GM23248 (cell line): ENCODE results near the gene TXLNA. TPM values are rescaled to one million over a fixed set of nuclear protein-coding genes. Genes with fewer than 3 reads are reported as not detected.
"Not testable (repeated sequence)": the region's sequence is repeated elsewhere in the genome, so short reads cannot be mapped to it uniquely, and the experiment has no call there.

ENCODE experiments used
- DNase-seq: peaks from one replicate; pipeline ENCODE4 v3.0.0-alpha.2; 2015
- H2AFZ ChIP-seq: fragments of 200-600 bp; sonication (generic); 2 replicates; pipeline ENCODE4 v1.6.1; 2016; ENCODE audit warnings: antibody characterized with exemption
- H3F3A ChIP-seq: fragments of 200-600 bp; sonication (generic); 2 replicates; pipeline ENCODE4 v1.6.1; 2016; ENCODE audit warnings: mild to moderate bottlenecking, antibody characterized with exemption, mixed run types; ENCODE audit not compliant: insufficient read depth
- H3K27ac ChIP-seq: fragments of 200-600 bp; sonication (generic); 2 replicates; pipeline ENCODE4 v1.5.1; 2016; ENCODE audit warnings: mild to moderate bottlenecking
- H3K27me3 ChIP-seq: fragments of 200-600 bp; sonication (generic); replicated peaks from 2 replicates; pipeline ENCODE4 v1.6.1; 2016; ENCODE audit warnings: mild to moderate bottlenecking; ENCODE audit not compliant: insufficient read depth
- H3K36me3 ChIP-seq: fragments of 200-600 bp; sonication (generic); 2 replicates; pipeline ENCODE4 v1.6.1; 2016; ENCODE audit warnings: low read depth, mild to moderate bottlenecking
- H3K4me1 ChIP-seq: fragments of 200-600 bp; sonication (generic); 2 replicates; pipeline ENCODE4 v1.6.1; 2016; ENCODE audit warnings: mild to moderate bottlenecking; ENCODE audit not compliant: insufficient read depth
- H3K4me2 ChIP-seq: fragments of 200-600 bp; sonication (generic); one replicate; pipeline ENCODE4 v1.6.1; 2016; ENCODE audit warnings: mild to moderate bottlenecking; ENCODE audit not compliant: unreplicated experiment
- H3K4me3 ChIP-seq: fragments of 200-600 bp; sonication (generic); 2 replicates; pipeline ENCODE4 v1.5.1; 2016; ENCODE audit warnings: mild to moderate bottlenecking
- H3K79me2 ChIP-seq: fragments of 200-600 bp; sonication (generic); 2 replicates; pipeline ENCODE4 v1.6.1; 2016; ENCODE audit warnings: mild to moderate bottlenecking; ENCODE audit not compliant: insufficient read depth
- H3K9ac ChIP-seq: fragments of 200-600 bp; sonication (generic); 2 replicates; pipeline ENCODE4 v1.6.1; 2016; ENCODE audit warnings: mild to moderate bottlenecking
- H3K9me2 ChIP-seq: fragments of 200-600 bp; sonication (generic); 2 replicates; pipeline ENCODE4 v1.6.1; 2016; ENCODE audit warnings: mixed run types, mild to moderate bottlenecking, moderate library complexity; ENCODE audit not compliant: insufficient read depth
- H3K9me3 ChIP-seq: fragments of 200-600 bp; sonication (generic); one replicate; pipeline ENCODE4 v1.6.1; 2017; ENCODE audit warnings: low read depth
- H4K20me1 ChIP-seq: fragments of 200-600 bp; sonication (generic); 2 replicates; pipeline ENCODE4 v1.6.0; 2016; ENCODE audit not compliant: insufficient read depth
- EZH2 ChIP-seq: fragments of 200-600 bp; sonication (generic); IDR thresholded peaks from 2 replicates; pipeline ENCODE4 v1.6.1; 2018; ENCODE audit warnings: antibody characterized with exemption, mild to moderate bottlenecking; ENCODE audit not compliant: insufficient read depth, poor library complexity, severe bottlenecking
- EZH2phosphoT487 ChIP-seq: fragments of 200-600 bp; sonication (generic); IDR thresholded peaks from 2 replicates; pipeline ENCODE4 v1.6.1; 2018; ENCODE audit warnings: antibody characterized with exemption, moderate library complexity, mild to moderate bottlenecking, low read depth; ENCODE audit not compliant: insufficient read depth
- WGBS, 2 experiments: methylation state at CpG; one replicate each; pipeline ENCODE4 v1.1.6; 2015 to 2017; ENCODE audit warnings: low lambda C conversion rate in 2 of 2, low coverage in 1 of 2; ENCODE audit errors: missing lambda C conversion rate in 2 of 2; 5-methylcytosine and 5-hydroxymethylcytosine counted together
- in situ Hi-C: fragments of 300-500 bp; cut with MboI; formaldehyde crosslinking; loops from 2 replicates; pipeline ENCODE4 v1.15.0; 2020
- polyA plus RNA-seq: library from polyadenylated mRNA; unstranded; fragments of >200 nt; fragmentation: Nextera tagmentation; extraction: Ambion mirVana; gene quantifications from 2 replicates; pipeline ENCODE4 v1.2.1, GENCODE V29; 2016
- total RNA-seq: library from RNA; depleted of rRNA; stranded (reverse); fragments of >200 nt; shearing (Covaris generic); gene quantifications from 2 replicates; pipeline ENCODE4 v1.2.3, GENCODE V29; 2014; rRNA removed

TXLNA gene
- total RNA-seq: 92.1 and 99.9 TPM in 2 replicates
- 77.5 and 77.6 TPM in 2 replicates for polyA plus RNA-seq

DNA sequence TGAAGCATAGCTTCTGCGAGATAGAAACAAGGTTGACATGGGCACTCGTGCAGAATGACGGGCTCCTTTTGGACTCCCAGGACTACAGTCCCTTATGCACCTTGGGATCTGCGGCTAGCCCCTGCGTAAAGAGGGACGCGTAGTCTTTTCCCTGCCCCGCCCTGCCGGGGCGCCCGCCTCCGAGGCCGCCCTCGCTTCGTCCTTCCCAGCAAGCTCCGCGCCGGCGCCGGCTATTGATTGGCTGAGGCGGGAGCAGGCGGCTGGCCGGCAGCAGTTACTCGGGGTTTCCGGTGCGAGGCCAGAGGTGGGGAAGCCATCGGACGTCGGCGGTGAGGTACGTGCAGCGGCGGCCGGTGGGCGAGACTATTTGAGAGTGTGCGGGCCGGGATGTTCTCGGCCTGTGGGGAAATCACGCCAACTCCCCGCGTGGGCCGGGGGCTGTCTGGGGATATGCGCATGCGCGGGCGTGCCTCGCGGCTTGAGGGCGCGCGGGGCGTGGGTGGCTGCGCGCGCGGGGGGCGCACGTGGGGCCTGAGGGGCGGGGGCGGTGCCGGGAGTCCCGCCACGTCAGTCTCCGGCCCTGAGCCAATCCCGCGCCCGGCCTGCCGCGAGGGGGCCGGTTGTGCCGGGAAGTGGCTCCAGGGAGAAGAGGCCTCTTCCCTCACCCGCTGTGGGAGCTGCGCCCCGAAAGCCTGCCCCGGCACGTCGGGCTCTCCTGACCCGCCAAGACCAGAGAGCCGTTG is at the start of gene TXLNA:
TXLNA (plus strand) TSS at position 233 of the 743 bp plus-strand sequence. CDS start 671 bp downstream, outside the sequence.
- H3K36me3 ChIP-seq: peaks cover 11% of the 10 kb centered on the region
- H2AFZ ChIP-seq: peak within 1 kb of the TSS; percentile 91
- H3K4me3 ChIP-seq: peak within 1 kb of the TSS; percentile 92
- no peaks in the 10 kb centered on the region for H3K9me3 ChIP-seq
- no peaks in the 10 kb centered on the region for H3K27me3 ChIP-seq
- peak within 1 kb of the TSS; percentile 99 for H3K9ac ChIP-seq
- peaks cover 46% of the 10 kb centered on the region for H3K79me2 ChIP-seq
- H3K27ac ChIP-seq: peak within 1 kb of the TSS; percentile 99
- DNase-seq: peak; percentile 98
- peak within 1 kb of the TSS; percentile 99 for H3K4me2 ChIP-seq
- in situ Hi-C loops: no loop called here
- no peak for TF ChIP-seq EZH2
- TF ChIP-seq EZH2phosphoT487: no peak
- peaks cover 47% of the 10 kb centered on the region for H3F3A ChIP-seq
- H3K4me1 ChIP-seq: peaks cover 27% of the 10 kb centered on the region
- peaks cover under 1% of the 10 kb centered on the region; the same call in 1 of the 2 replicates for H4K20me1 ChIP-seq
- WGBS, 2 experiments: 1 to 2% methylated on average over 66 to 69 of the region's 79 CpGs
- H3K9me2 ChIP-seq: no peaks in the 10 kb centered on the region

- in situ Hi-C loops: not testable (repeated sequence)
Observed at GRCh38 chr1:32133950-32134280, 45.6 kb upstream of the TXLNA start.

DNA sequence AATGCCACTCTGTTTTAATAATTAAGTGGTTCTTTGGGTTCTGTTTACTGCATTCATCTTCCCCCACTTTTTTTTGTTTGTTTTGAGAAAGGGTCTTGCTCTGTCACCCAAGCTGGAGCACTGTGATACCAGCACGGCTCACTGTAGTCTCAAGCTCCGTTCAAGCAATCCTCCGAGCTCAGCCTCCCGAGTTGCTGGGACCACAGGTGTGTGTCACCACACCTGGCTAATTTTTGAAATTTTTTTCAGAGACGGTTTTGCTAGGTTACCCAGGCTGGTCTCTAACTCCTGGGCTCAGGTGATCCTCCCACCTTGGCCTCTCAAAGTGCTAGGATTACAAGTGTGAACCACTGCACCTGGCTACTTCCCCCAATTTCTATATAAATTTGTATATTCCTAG is 42.4 kb upstream of the TXLNA start:
- 90 to 92% methylated on average over 5 of the region's 5 CpGs for WGBS, 2 experiments
- H3F3A ChIP-seq: peaks cover 31% of the 10 kb centered on the region

More at GRCh38 chr1:32133950-32134280, 45.6 kb upstream of the TXLNA start:
- peaks cover 96% of the 10 kb centered on the region for H3K79me2 ChIP-seq
- not testable (repeated sequence) for H4K20me1 ChIP-seq, H3K9me3 ChIP-seq, H3K27me3 ChIP-seq, DNase-seq, H3K9me2 ChIP-seq, H3K4me3 ChIP-seq, H3K36me3 ChIP-seq, H2AFZ ChIP-seq
- peaks cover 17% of the 10 kb centered on the region; the same call in 1 of the 2 replicates for H3F3A ChIP-seq
- peak overlapping the region; percentile 29 for H3K4me2 ChIP-seq
- H3K4me1 ChIP-seq: peaks cover 19% of the 10 kb centered on the region
- H3K27ac ChIP-seq: peak overlapping the region; percentile 85
- WGBS, 2 experiments: 85 to 86% methylated on average over 9 of the region's 9 CpGs
- H3K9ac ChIP-seq: peak overlapping the region; percentile 51

GRCh38 chr1:32138965-32139364 is 40.5 kb upstream of the TXLNA start:
- peaks cover 33% of the 10 kb centered on the region for H3K4me1 ChIP-seq
- H3K4me3 ChIP-seq: no peak overlapping the region
- H3K79me2 ChIP-seq: peaks cover 99% of the 10 kb centered on the region
- no peak overlapping the region for H3K9ac ChIP-seq
- H3K9me2 ChIP-seq: no peaks in the 10 kb centered on the region
- in situ Hi-C loops: no loop called here
- H3K27me3 ChIP-seq: no peaks in the 10 kb centered on the region
- H2AFZ ChIP-seq: no peak overlapping the region
- peak overlapping the region; percentile 27 for H3K27ac ChIP-seq
- H3K36me3 ChIP-seq: no peaks in the 10 kb centered on the region
- peak; percentile 54 for DNase-seq
- 46 to 51% methylated on average over 5 of the region's 5 CpGs for WGBS, 2 experiments
- peak overlapping the region; percentile 17 for H3K4me2 ChIP-seq
- peaks cover 4% of the 10 kb centered on the region; the same call in 1 of the 2 replicates for H4K20me1 ChIP-seq
- H3K9me3 ChIP-seq: no peaks in the 10 kb centered on the region
- H3F3A ChIP-seq: peaks cover 39% of the 10 kb centered on the region
- TF ChIP-seq EZH2: no peak
- TF ChIP-seq EZH2phosphoT487: no peak

More for the DNA sequence above, 42.4 kb upstream of the TXLNA start:
- Histone ChIP-seq H2AFZ (no peak overlapping the region), H3K4me1 (peaks cover 31% of the 10 kb centered on the region), H3K9me2 (no peaks in the 10 kb centered on the region), H3K9ac (no peak overlapping the region), H3K4me2 (no peak overlapping the region), H3K9me3 (no peaks in the 10 kb centered on the region), H4K20me1 (peaks cover under 1% of the 10 kb centered on the region; the same call in 1 of the 2 replicates), H3K4me3 (no peak overlapping the region), H3K27me3 (no peaks in the 10 kb centered on the region), H3K79me2 (peaks cover 96% of the 10 kb centered on the region), H3K27ac (no peak overlapping the region), H3K36me3 (no peaks in the 10 kb centered on the region)
- TF ChIP-seq EZH2 (no peak), EZH2phosphoT487 (no peak)
- in situ Hi-C loops: no loop called here
- no peak for DNase-seq
